Measurements from ENCODE around the gene IFNG.

- no peak for TF ChIP-seq POLR2A (IDR thresholded peaks at IDR 0.05; ENCODE audit: low read length)
- TF ChIP-seq GATA1 (IDR thresholded peaks at IDR 0.05; ENCODE audit: low read depth, low read length): no peak
Observed at GRCh38 chr12:68170726-68171125, 11.2 kb upstream of the IFNG start.

Data from erythroblast (primary cell).